OCI-LY7 (cell line): Measurements from ENCODE around the gene LEF1. TPM values are rescaled to one million over a fixed set of nuclear protein-coding genes. Genes with fewer than 3 reads are reported as not detected.

ENCODE experiments used
- BruUV-seq: library from RNA; stranded (reverse); fragments of 400-500 nt; replicated peaks from 2 replicates; lab custom pipeline; 2021; lab: Mats Ljungman, UMichigan
- CTCF ChIA-PET: fragments of 300-600 bp; sonication (Branson Sonifier 250); formaldehyde crosslinking; loops from one replicate; lab custom pipeline; 2022; ENCODE audit warnings: antibody characterized with exemption; ENCODE audit not compliant: unreplicated experiment; lab: Charles Lee
- POLR2A ChIA-PET: fragments of 300-600 bp; sonication (Branson Sonifier 250); formaldehyde crosslinking; loops from one replicate; lab custom pipeline; 2022; ENCODE audit warnings: antibody characterized with exemption; lab: Charles Lee
- DNase-seq: peaks from one replicate; pipeline ENCODE4 v3.0.0-alpha.2; 2015; ENCODE audit warnings: low spot score
- H2AFZ ChIP-seq: fragments of 200-600 bp; sonication (generic), shearing (Covaris generic); 2 replicates; pipeline ENCODE4 v1.6.1; 2014; ENCODE audit warnings: mild to moderate bottlenecking, antibody characterized with exemption, low read length, moderate library complexity
- H3K27ac ChIP-seq: fragments of 200-600 bp; sonication (generic); 2 replicates; pipeline ENCODE4 v1.5.1; 2014; ENCODE audit warnings: mixed run types, low read depth, mild to moderate bottlenecking, moderate library complexity, low read length, inconsistent platforms; ENCODE audit not compliant: poor library complexity, severe bottlenecking
- H3K36me3 ChIP-seq: fragments of 200-600 bp; sonication (generic); 2 replicates; pipeline ENCODE4 v1.6.1; 2014; ENCODE audit warnings: mild to moderate bottlenecking, antibody characterized with exemption, low read length, moderate library complexity, mixed read lengths; ENCODE audit not compliant: insufficient read depth
- H3K4me1 ChIP-seq: fragments of 200-600 bp; sonication (generic); 2 replicates; pipeline ENCODE4 v1.5.1; 2014; ENCODE audit warnings: mild to moderate bottlenecking, low read length; ENCODE audit not compliant: insufficient read depth, poor library complexity, severe bottlenecking
- H3K4me2 ChIP-seq: fragments of 200-600 bp; sonication (generic); 2 replicates; pipeline ENCODE4 v1.6.1; 2014; ENCODE audit warnings: mild to moderate bottlenecking, low read length
- H3K4me3 ChIP-seq: fragments of 200-600 bp; sonication (generic); 2 replicates; pipeline ENCODE4 v1.5.1; 2014; ENCODE audit warnings: mild to moderate bottlenecking, low read depth, low read length; ENCODE audit not compliant: poor library complexity, severe bottlenecking
- H3K79me2 ChIP-seq: fragments of 200-600 bp; sonication (generic); 2 replicates; pipeline ENCODE4 v1.6.1; 2016; ENCODE audit warnings: low read depth, mild to moderate bottlenecking, low read length, moderate library complexity, mixed read lengths; ENCODE audit not compliant: insufficient read depth
- H3K9me2 ChIP-seq: fragments of 200-600 bp; sonication (generic); 2 replicates; pipeline ENCODE4 v1.6.1; 2016; ENCODE audit warnings: mild to moderate bottlenecking, low read length, mixed read lengths; ENCODE audit not compliant: insufficient read depth
- H3K9me3 ChIP-seq: fragments of 200-600 bp; sonication (generic); 2 replicates; pipeline ENCODE4 v1.6.1; 2014; ENCODE audit warnings: mild to moderate bottlenecking, mixed run types, low read length, mixed read lengths
- H4K20me1 ChIP-seq: fragments of 200-600 bp; sonication (generic); 2 replicates; pipeline ENCODE4 v1.6.1; 2014; ENCODE audit warnings: mild to moderate bottlenecking, antibody characterized with exemption, low read length, moderate library complexity, mixed read lengths; ENCODE audit not compliant: insufficient read depth
- EZH2phosphoT487 ChIP-seq: fragments of 200-600 bp; sonication (generic); IDR thresholded peaks from 2 replicates; pipeline ENCODE4 v1.6.1; 2018; ENCODE audit warnings: low read depth, borderline replicate concordance, mild to moderate bottlenecking, mixed run types, antibody characterized with exemption, low read length, moderate library complexity, mixed read lengths
- intact Hi-C: fragments of 100-400 bp; cut with micrococcal nuclease; formaldehyde crosslinking; loops from one replicate; pipeline ENCODE4 v1.10.0; 2022; ENCODE audit not compliant: unreplicated experiment
- total RNA-seq, 2 experiments: library from RNA; depleted of rRNA in 1 of 2; stranded (reverse); fragments of >200 nt in 1 of 2; shearing (Covaris generic) in 1 of 2; gene quantifications; 2 replicates each; pipeline ENCODE4 v1.2.3, GENCODE V29; 2014 to 2022
- TF ChIP-seq, protein P1 (sequence below): fragments of 200-600 bp; sonication (generic); conservative IDR thresholded peaks from 2 replicates; pipeline ENCODE4 v1.5.1; 2014; ENCODE audit warnings: mild to moderate bottlenecking, antibody characterized with exemption, low read length, moderate library complexity, mixed read lengths

LEF1 gene
- total RNA-seq, 2 experiments from 2014 or later, result 207 to 223 TPM

DNA sequence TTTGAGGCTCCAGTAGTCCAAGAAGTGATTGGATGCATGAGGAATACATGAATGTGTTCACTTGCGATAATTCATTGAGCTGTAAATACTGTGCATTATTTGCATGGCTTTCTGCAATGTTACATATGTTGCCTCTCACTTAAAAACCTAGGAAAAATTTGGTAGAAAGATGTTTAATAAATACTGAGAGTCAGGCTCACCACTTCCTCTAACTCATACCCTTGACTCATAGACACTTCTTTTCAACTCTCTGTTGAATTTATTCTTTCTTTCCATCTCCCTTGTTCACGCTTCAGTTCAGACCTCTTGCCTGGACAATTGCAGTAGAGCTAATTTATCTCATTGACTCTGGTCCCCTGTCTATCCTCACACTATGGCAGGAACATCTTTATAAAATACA, 35.8 kb upstream of the LEF1 start:
- no peaks in the 10 kb centered on the region for H3K9me3 ChIP-seq
- H3K36me3 ChIP-seq, result no peaks in the 10 kb centered on the region
- no peaks in the 10 kb centered on the region for H3K79me2 ChIP-seq
- H2AFZ ChIP-seq, result no peak overlapping the region
- no peak for DNase-seq
- no peak for TF ChIP-seq EZH2phosphoT487
- TF ChIP-seq, protein P1, sequence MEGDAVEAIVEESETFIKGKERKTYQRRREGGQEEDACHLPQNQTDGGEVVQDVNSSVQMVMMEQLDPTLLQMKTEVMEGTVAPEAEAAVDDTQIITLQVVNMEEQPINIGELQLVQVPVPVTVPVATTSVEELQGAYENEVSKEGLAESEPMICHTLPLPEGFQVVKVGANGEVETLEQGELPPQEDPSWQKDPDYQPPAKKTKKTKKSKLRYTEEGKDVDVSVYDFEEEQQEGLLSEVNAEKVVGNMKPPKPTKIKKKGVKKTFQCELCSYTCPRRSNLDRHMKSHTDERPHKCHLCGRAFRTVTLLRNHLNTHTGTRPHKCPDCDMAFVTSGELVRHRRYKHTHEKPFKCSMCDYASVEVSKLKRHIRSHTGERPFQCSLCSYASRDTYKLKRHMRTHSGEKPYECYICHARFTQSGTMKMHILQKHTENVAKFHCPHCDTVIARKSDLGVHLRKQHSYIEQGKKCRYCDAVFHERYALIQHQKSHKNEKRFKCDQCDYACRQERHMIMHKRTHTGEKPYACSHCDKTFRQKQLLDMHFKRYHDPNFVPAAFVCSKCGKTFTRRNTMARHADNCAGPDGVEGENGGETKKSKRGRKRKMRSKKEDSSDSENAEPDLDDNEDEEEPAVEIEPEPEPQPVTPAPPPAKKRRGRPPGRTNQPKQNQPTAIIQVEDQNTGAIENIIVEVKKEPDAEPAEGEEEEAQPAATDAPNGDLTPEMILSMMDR, result no peak
- no peak overlapping the region for H3K27ac ChIP-seq
- no peaks in the 10 kb centered on the region for H4K20me1 ChIP-seq
- no peak overlapping the region for H3K4me2 ChIP-seq
- no peaks in the 10 kb centered on the region for H3K4me1 ChIP-seq
- POLR2A ChIA-PET, result interaction anchor here (1.0 kb wide), 1 partner anchor 21 kb away, joined by 3 read pairs; no protein-coding TSS in a partner anchor
- CTCF ChIA-PET, result no interaction called here
- H3K4me3 ChIP-seq, result no peak overlapping the region
- no peaks in the 10 kb centered on the region for H3K9me2 ChIP-seq
- intact Hi-C loops, result no loop called here
- no TSS peak for BruUV-seq

DNA sequence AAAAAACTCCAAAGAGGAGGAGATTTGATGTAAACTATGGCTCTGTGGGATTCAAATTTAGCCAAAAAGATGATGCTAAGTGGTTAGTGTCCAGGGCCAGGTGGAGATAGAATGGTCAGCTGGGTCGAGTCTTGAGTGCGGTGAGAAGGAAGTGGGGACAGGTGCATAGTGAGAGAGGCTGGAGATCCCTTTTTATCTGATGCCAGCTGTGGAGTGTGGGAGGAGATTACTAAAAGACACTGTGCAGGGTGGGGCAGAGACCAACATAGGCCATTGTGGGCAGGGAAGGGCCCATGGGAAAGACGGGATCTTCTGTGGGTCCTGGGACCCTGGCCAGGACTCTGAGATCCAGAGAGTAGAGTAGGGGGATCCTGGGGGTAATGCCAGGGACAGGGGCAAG, 34.6 kb upstream of the LEF1 start:
- H2AFZ ChIP-seq, result no peak overlapping the region
- DNase-seq, result no peak
- CTCF ChIA-PET, result no interaction called here
- no TSS peak for BruUV-seq
- POLR2A ChIA-PET, result no interaction called here
- H3K4me2 ChIP-seq, result no peak overlapping the region
- H3K9me3 ChIP-seq, result no peaks in the 10 kb centered on the region
- no peaks in the 10 kb centered on the region for H3K9me2 ChIP-seq
- no peaks in the 10 kb centered on the region for H3K79me2 ChIP-seq
- no peak overlapping the region for H3K4me3 ChIP-seq
- no peak overlapping the region for H3K27ac ChIP-seq
- H3K4me1 ChIP-seq, result no peaks in the 10 kb centered on the region
- H3K36me3 ChIP-seq, result no peaks in the 10 kb centered on the region
- H4K20me1 ChIP-seq, result no peaks in the 10 kb centered on the region
- TF ChIP-seq, protein P1, result no peak
- no peak for TF ChIP-seq EZH2phosphoT487
- intact Hi-C loops, result no loop called here

DNA sequence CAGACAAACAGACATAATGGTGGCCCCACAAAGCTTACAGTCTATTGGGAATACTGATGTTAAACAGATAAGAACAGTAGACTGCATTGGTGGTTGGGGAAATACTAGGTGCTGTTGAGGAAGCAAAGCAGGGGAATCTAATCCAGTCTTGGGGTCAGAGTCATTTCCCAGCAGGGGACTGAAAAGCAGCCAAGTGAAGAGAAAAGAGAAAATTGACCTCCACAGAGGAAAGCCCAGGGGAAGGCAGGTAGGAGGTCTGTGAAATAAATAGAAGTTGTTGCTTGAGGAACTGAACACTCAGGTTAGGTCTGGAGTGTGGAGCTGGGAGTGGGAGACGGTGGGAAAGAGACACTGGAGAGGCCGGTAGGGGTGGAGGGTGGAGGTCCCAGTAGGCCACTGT, 33.0 kb upstream of the LEF1 start:
- Histone ChIP-seq H3K27ac (no peak overlapping the region), H3K9me3 (no peaks in the 10 kb centered on the region), H2AFZ (no peak overlapping the region), H3K4me3 (no peak overlapping the region), H3K36me3 (no peaks in the 10 kb centered on the region), H3K4me2 (no peak overlapping the region), H3K9me2 (no peaks in the 10 kb centered on the region), H3K79me2 (no peaks in the 10 kb centered on the region), H3K4me1 (no peaks in the 10 kb centered on the region), H4K20me1 (no peaks in the 10 kb centered on the region)
- intact Hi-C loops, result no loop called here
- ChIA-PET POLR2A (no interaction called here), CTCF (no interaction called here)
- TF ChIP-seq, protein P1, result no peak
- TF ChIP-seq EZH2phosphoT487, result no peak
- no peak for DNase-seq
- BruUV-seq, result no TSS peak
